GM10266 (cell line): ENCODE data around the gene PRTN3.
A peak's percentile ranks its signal among the peaks of the same experiment; 100 is the strongest.

Experiments
- DNase-seq: peaks from one replicate; pipeline ENCODE4 v3.0.0; 2012; ENCODE audit errors: extremely low spot score
- TF ChIP-seq, protein P1 (sequence below): IDR thresholded peaks from 2 replicates; pipeline ENCODE4 v1.5.1; 2012; ENCODE audit warnings: mild to moderate bottlenecking, low read depth; ENCODE audit not compliant: control insufficient read depth, insufficient read depth; ENCODE audit errors: missing control alignments

PRTN3 gene

DNA sequence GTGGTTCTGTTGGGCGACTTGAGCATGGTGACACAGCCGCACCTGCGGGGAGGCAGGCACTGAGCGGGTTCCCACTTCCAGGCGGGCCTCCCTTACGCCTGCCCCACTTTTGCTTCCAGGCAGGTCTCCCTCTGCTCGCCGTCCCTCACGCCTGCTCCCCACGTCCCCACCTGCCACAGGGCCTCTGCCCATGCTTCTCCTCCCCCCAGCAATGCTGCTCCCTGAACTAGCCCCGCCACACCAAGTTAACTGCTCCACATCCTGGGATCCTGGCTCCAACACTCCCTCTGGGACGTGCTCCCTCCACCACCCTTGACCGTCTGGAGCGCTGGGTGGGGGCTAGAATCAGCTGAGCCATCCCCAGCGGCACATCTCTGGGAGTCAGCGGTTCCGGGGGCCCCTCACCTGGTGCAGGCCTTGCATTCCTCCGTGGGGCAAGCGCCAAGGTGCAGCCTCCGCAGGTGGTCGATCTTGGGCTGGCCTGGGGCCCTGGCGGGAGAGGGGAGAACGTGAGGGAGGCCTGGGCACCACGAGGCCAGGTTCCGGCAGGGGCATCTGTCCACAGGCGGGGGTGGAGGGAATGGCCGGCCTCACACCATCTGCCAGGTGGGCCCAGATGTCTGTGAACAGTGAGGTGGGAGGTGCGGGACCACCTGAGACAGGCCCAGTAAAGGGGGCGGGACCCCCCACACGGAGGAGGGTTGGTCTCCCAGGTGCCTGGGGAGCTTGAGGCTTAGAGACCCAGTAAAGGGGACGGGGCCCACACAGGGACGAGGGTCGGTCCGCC lies 27.9 kb downstream of the PRTN3 start:
- no peak for DNase-seq
- TF ChIP-seq, protein P1, sequence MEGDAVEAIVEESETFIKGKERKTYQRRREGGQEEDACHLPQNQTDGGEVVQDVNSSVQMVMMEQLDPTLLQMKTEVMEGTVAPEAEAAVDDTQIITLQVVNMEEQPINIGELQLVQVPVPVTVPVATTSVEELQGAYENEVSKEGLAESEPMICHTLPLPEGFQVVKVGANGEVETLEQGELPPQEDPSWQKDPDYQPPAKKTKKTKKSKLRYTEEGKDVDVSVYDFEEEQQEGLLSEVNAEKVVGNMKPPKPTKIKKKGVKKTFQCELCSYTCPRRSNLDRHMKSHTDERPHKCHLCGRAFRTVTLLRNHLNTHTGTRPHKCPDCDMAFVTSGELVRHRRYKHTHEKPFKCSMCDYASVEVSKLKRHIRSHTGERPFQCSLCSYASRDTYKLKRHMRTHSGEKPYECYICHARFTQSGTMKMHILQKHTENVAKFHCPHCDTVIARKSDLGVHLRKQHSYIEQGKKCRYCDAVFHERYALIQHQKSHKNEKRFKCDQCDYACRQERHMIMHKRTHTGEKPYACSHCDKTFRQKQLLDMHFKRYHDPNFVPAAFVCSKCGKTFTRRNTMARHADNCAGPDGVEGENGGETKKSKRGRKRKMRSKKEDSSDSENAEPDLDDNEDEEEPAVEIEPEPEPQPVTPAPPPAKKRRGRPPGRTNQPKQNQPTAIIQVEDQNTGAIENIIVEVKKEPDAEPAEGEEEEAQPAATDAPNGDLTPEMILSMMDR: no peak

DNA sequence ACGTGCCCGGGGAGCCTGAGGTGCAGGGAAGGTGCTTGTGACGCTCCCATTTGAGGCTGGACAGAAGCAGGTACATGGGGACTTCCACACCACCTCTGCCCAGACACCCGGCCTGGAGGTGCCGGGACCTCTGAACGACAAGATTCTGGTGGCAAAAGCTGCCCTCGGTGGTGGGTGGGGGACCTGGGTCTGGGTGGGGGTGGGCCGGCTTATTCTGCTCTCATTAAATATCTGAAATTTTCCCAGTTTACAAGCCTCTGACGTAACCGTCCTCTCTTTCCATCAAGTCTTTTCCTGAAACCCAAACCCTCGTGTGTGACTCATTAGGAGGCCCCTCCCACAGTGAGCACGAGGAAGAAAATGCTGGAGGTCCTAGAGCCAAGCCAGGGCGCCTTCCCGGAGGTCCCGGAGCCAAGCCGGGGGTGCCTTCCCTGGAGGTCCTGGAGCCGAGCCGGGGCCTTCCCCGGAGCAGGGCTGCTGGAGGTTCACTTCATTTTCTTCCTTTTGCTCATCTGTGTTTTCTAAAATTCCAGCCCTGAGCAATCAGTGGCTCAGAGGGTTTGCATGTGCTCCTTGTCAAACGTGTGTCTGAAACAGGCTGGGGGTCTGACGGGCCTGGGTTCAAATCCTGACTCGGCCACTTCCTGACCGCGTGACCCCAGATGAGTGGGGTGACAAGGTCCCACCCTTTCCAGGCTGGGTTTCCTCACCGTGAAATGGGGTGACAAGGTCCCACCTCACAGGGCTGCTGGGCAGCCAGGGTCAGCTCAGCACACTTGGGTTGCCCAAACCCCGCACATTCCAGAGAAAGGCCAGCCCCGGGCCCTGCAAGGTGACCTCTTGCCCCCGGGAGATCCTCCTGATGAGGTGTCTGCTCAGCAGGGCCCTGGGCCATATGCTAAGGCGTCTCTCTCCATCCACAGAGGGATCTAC lies 28.7 kb downstream of the PRTN3 start:
- DNase-seq: no peak
- TF ChIP-seq, protein P1: no peak

DNA sequence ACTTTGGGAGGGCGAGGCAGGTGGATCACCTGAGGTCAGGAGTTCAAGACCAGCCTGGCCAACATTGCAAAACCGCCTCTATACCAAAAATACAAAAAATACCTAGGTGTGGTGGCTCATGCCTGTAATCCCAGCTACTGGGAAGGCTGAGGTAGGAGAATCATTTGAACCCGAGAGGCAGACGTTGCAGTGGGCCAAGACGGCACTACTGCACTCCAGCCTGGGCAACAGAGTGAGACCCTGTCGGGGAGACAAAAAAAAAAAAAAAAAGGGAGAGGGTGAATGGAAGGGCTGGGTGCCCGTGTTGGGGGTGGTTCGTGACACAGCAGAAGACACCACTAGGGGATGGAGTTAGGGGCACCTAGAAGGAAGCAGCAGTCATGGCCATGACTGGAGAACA lies 29.5 kb downstream of the PRTN3 start:
- no peak for DNase-seq

DNA sequence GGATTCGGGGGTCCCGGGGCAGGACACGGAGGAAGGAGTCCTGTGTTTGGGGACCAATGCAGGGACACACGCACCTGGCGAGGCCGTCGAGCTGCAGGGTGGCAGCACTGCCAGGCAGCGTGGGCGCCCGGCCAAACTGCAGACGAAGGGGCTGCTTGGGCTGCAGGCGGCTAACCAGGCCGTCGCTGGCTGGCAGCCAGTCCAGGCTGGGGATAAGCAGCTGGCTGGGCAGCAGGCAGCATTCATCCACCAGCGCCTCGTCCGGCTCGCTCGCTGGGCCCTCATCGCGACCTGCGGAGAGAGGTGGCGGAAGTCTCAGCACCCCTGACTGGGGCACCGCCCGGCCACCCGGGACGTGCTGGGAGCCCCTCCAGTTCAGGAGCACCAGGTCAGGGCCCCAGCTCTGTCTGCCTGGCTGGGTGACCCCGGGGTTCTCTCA lies 30.2 kb downstream of the PRTN3 start:
- TF ChIP-seq, protein P1: no peak
- DNase-seq: no peak

More for the DNA sequence above, 29.5 kb downstream of the PRTN3 start:
- TF ChIP-seq, protein P1: no peak

DNA sequence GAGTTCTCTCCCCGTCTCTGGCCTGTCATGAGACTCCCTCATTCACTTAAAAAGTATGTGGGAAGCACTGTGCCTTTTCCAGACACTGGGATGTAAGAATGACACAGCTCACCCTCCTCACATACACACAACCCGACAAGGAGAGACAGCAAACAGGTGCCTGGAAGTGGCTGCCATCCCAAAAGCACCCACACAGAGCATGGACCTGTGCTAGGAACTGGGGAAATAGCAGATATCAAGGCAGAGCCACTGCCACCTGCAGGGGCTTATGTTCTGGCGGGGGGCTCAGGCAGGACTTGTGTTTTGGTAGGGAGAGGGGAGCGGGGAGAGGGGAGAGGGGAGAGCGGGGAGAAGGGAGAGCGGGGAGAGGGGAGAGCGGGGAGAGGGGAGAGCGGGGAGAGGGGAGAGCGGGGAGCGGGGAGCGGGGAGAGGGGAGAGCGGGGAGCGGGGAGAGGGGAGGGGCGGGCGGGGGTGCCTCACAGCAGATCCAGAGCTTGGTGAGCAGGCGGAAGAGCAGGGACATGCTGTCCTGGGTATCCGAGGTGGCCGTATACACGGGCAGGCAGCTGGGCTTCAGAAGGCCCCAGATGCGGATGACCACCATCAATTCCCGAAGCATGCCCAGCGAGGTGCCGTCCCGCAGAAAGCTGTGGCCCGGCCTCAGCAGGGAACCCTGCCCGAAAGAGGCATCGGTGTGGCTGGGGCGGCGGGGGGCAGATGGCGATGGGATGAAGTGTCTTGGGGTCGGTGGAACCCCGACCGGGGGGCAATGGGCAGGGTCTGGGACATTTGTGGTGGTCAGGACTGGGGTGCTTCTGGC lies 30.9 kb downstream of the PRTN3 start:
- TF ChIP-seq, protein P1: no peak
- no peak for DNase-seq

DNA sequence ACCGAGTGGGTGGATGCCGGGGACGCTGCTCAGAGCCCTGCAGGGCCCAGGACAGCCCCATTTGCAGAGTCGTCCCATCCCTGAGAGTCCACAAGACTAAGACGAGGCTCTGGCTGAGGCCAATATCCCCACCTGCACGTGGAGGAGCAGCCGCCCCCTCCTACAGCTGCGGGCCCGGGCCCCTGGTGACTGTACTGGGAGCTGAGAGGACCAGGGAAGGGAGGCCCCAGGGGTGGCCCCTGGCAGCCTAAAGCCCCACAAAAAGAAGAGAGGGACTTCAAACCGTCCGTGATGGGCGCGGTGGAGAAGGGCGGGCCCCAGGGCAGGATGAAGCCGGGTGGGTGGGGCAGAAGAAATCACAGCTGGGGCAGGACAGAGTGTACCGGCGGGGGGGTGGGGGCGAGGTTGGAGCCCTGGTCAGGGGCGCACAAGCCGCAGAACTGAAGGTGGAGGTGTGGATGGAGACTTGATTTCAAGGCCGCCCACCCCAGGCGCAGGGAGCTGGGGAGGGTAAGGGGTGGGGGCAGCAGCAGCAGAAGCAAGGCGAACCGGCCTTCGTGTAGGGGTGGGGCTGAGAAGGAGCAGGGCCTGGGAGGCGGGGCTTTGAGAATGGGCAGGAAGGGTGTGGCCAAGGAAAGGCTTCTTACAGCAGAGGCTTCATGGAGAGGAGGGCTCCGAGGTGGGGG lies 31.6 kb downstream of the PRTN3 start:
- peak; percentile 95 for DNase-seq
- TF ChIP-seq, protein P1: no peak
